Measurements from ENCODE around the gene GULP1. TPM values are rescaled to one million over a fixed set of nuclear protein-coding genes. Genes with fewer than 3 reads are reported as not detected.

GULP1 gene
- total RNA-seq, 1 experiment from 2014 or later: 140 TPM

GRCh38 chr2:188416367-188416766 lies 124.7 kb downstream of the GULP1 start:
- no peak overlapping the region for H4K8ac ChIP-seq (replicated peaks; ENCODE audit: insufficient read length, low read depth, low read length)
- H3K27me3 Mint-ChIP-seq (ENCODE audit: low read depth): peaks cover 1% of the 10 kb centered on the region; the same call in 1 of the 2 replicates
- no peaks in the 10 kb centered on the region for H3K23me2 ChIP-seq (ENCODE audit: insufficient read length, low read depth, low read length, poor library complexity, severe bottlenecking)
- TF ChIP-seq, protein P1, sequence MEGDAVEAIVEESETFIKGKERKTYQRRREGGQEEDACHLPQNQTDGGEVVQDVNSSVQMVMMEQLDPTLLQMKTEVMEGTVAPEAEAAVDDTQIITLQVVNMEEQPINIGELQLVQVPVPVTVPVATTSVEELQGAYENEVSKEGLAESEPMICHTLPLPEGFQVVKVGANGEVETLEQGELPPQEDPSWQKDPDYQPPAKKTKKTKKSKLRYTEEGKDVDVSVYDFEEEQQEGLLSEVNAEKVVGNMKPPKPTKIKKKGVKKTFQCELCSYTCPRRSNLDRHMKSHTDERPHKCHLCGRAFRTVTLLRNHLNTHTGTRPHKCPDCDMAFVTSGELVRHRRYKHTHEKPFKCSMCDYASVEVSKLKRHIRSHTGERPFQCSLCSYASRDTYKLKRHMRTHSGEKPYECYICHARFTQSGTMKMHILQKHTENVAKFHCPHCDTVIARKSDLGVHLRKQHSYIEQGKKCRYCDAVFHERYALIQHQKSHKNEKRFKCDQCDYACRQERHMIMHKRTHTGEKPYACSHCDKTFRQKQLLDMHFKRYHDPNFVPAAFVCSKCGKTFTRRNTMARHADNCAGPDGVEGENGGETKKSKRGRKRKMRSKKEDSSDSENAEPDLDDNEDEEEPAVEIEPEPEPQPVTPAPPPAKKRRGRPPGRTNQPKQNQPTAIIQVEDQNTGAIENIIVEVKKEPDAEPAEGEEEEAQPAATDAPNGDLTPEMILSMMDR (conservative IDR thresholded peaks at IDR 0.05): no peak
- H3K56ac ChIP-seq (ENCODE audit: insufficient read length, low read depth, low read length): no peak overlapping the region
- H4K5ac ChIP-seq (ENCODE audit: insufficient read length, low read depth, low read length): no peak overlapping the region
- no peak overlapping the region for H3K14ac ChIP-seq (ENCODE audit: insufficient read depth, low read length)
- H3K36me3 Mint-ChIP-seq (ENCODE audit: insufficient read depth in 1 of 3, low read depth in 3 of 3): peaks cover 16 to 42% (median 27%) of the 10 kb centered on the region in 3 experiments
- H3K79me2 ChIP-seq (ENCODE audit: insufficient read depth, low read length): peaks cover 13% of the 10 kb centered on the region; the same call in 1 of the 2 replicates
- no peak overlapping the region for H3K18ac ChIP-seq (ENCODE audit: insufficient read length, low read depth, low read length)
- no peak overlapping the region for H3T11ph ChIP-seq (ENCODE audit: low read length)
- H4K91ac ChIP-seq (ENCODE audit: insufficient read length, low read depth, low read length): no peak overlapping the region
- H3K9me3 Mint-ChIP-seq: peaks cover 10 to 16% of the 10 kb centered on the region in 2 experiments; a peak in 4 of 5 replicates
- no peak overlapping the region for H2BK12ac ChIP-seq (ENCODE audit: insufficient read length, low read depth, low read length)
- no peak overlapping the region for H2BK15ac ChIP-seq (ENCODE audit: low read depth, low read length)
- H4K20me1 ChIP-seq (ENCODE audit: control insufficient read depth, insufficient read depth, insufficient read length): no peaks in the 10 kb centered on the region
- no peaks in the 10 kb centered on the region for H3K9me3 ChIP-seq (ENCODE audit: control insufficient read depth, low read depth, low read length)
- no peak for DNase-seq
- H3K9ac ChIP-seq (ENCODE audit: extremely low read depth, insufficient read length, low read length): no peak overlapping the region
- no peak overlapping the region for H3K27ac ChIP-seq (ENCODE audit: insufficient read length, low read depth, low read length)
- no peak overlapping the region for H2BK5ac ChIP-seq (ENCODE audit: insufficient read length, low read length)
- no peaks in the 10 kb centered on the region for H3K27me3 ChIP-seq (ENCODE audit: insufficient read depth, low read length)
- H2BK120ac ChIP-seq (ENCODE audit: low read depth, low read length, poor library complexity, severe bottlenecking): no peak overlapping the region
- peaks cover under 1% of the 10 kb centered on the region for H3K79me1 ChIP-seq (ENCODE audit: insufficient read depth, low read depth, low read length, poor library complexity, severe bottlenecking)
- peaks cover 11 to 15% of the 10 kb centered on the region in 2 experiments; a peak in 3 of 4 replicates for H3K4me1 Mint-ChIP-seq
- peak overlapping the region in 2 of 3 experiments; percentile 73 to 74; a peak in 2 of 7 replicates for H3K27ac Mint-ChIP-seq
- no peak overlapping the region for H3K23ac ChIP-seq (ENCODE audit: insufficient read length, low read depth, low read length)
- H3K4me1 ChIP-seq (ENCODE audit: insufficient read depth, low read length): no peaks in the 10 kb centered on the region
- no peak overlapping the region for H3K4me2 ChIP-seq (ENCODE audit: insufficient read depth, insufficient read length, low read length)
- no peak overlapping the region for H2AK5ac ChIP-seq (ENCODE audit: insufficient read length, low read length)
- no peak overlapping the region for H2AFZ ChIP-seq (ENCODE audit: low read length)
- H3K4ac ChIP-seq (ENCODE audit: low read depth, low read length): no peak overlapping the region
- no peak overlapping the region for H2BK20ac ChIP-seq (ENCODE audit: low read depth, low read length, poor library complexity, severe bottlenecking)
- H3K4me3 Mint-ChIP-seq: no peak overlapping the region
